Activated gamma-delta T cell treated with Interleukin-2 at 50 U/mL for 16 hours (primary cell): ENCODE measurements around the gene FIBCD1.

Source experiments
- DNase-seq: peaks from one replicate; pipeline ENCODE4 v3.0.0-alpha.2; 2020

The FIBCD1 gene

DNA sequence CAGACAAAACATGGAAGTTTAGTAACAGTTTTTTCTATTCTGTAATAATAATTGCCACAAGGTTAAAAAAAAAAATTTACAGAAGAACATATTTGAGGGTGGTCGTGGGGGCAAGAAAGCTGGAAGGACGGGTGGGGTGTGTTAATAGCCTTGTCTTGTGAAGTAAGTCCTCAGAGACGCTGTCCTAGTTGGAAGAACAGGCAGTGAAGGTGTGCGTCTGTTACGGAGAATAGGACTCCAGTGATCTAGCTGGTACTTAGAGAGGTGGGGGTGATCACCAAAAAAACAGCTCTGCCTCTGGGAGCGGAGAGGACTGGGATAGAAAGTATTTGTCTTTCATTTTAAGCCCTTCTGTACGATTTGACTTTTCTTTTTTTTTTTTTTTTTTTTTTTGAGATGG is 86.2 kb downstream of the FIBCD1 start:
- DNase-seq, result no peak
